Measurements from ENCODE around the gene MMP24.

MMP24 gene

DNA sequence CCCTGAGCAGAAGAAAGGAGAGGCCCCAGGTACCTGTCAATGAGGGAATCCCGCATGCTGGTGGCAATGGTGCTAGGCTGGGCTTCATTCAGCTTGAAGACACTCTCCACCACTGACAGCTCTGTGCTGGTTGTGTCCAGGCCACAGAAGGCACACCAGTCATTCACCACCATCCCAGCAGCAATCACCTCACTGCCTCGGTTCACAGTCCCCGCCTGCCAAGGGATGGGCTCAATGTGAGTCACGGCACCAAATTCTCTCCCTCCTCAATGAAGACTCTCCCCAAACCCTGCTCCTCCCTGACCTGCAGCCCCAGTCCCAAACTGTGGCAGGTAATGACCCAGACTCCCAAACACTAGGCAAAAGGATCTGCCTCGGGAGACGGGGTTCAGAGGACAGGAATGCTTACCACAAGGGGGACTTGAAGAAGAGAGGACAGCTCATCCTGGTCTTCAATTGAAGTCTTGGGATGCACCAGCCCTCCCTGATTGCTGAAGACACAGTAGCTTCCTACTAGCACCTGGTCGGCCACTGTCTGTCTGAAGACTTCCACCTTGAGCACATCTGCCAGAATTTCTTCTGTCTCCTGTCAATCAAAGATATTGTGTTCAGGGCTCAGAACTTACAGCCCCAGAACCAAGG is 53.2 kb downstream of the MMP24 start:
- no peak for DNase-seq (ENCODE audit: low spot score)

DNA sequence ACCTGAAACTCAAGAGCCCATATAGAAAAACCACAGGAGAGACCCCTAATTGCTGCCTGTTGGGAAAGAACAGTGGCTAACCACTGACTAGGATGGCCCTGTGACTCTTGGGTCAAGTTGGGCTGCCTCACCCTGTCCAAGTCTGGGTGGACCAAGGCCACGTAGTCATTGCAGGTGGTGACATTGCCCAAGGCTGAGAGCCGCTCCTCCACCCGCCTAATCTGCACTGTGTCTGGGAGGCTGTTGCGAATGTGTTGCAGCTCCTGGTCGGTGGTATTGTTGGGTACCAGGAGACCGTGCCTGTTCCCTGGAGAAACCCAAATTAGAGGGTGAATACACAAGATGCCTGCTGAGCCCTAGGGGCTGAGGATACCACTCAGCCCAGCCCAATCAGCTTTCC is 54.0 kb downstream of the MMP24 start:
- no peak for DNase-seq (ENCODE audit: low spot score)

- no peak for DNase-seq (ENCODE audit: low spot score)
These were observed 55.1 kb downstream of the MMP24 start for GRCh38 chr20:35281506-35282101.

- DNase-seq (ENCODE audit: low spot score): no peak
These were observed 57.2 kb downstream of the MMP24 start for GRCh38 chr20:35283441-35284266.

GRCh38 chr20:35284267-35284991 is 57.9 kb downstream of the MMP24 start, which contains the start of gene EIF6:
EIF6 (minus strand) TSS chr20:35284772; CDS start chr20:35284487, 285 bp downstream.
- DNase-seq (ENCODE audit: low spot score): peak; percentile 94

- no peak for DNase-seq (ENCODE audit: low spot score)
These were observed 58.7 kb downstream of the MMP24 start for GRCh38 chr20:35284992-35285805.

DNA sequence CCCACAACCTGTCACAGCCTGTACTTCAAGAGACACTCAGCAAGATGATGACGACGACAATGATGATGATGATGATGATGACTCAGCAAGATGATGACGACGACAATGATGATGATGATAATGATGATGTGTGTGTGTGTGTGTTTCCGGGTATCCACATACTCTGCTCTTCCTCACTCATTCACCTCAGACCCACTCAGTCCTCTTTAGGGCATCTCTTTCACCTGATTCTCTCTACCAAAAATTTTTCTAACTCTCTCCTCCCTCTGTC is 59.3 kb downstream of the MMP24 start:
- no peak for DNase-seq (ENCODE audit: low spot score)

DNA sequence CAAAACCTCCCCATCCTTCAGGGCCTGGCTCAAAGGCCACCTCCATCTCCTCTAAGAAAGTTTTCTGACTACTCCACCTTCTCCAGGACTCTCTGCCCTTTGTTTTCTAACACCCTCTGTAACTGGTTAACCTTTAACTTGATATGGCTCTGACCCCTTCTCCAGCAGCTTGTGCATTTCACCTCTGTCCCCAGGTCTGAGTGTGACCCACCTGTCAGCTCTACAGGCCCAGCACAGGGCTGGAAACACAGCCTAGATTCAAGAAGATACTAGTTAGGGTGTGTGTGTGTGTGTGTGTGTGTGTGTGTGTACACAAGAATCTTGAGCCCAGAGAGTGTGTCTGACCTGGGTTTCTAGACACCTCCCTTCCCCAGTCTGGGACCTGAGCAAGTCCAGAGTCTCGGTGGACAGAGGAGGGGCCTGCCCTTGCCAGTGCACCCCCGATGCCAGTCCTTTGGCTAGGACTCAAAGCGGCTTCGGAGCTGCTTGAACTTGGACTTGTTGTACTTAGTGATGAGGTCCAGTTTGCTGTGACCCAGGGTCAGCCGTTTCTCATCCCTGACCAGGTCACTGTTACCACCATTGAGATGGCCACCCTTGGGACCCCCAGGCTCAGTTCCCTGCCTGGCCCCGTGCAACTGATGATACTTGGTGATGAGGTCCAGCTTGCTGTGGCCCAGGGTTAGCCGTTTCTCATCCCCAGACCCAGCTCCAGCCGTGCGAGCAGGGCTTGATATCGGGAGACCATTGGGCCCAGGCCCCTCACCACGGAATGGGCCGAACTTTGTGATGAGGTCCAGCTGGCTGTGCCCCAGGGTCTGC is 59.8 kb downstream of the MMP24 start:
- no peak for DNase-seq (ENCODE audit: low spot score)

DNA sequence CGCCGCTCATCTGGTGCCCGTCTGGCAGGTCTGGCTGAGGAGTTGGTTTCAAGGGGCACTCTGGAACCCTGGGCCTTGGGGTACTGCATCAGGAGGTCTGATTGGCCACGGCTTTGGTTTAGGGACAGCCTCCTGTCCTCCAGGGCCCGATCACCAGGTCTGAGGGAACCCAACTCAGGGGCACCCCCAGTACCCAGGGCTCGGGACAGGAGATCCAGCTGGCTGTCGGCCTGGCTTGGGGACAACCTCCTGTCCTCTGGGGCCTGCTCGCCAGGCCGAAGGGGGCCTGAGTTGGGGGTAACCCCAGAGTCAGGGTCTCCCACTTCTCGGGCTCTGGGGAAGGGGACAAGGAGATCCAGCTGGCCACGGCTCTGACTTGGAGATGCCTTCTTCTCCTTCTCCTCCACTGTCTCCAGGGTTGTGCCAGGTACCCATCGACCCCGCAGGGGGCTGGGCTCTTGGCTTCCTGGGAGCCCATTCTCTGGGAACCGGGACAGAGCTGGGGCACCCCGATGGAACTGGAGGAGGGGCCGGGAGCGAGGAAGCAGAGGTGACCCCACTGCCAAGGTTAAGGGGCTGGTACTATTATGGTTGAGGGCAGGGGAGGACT is 60.5 kb downstream of the MMP24 start:
- no peak for DNase-seq (ENCODE audit: low spot score)

DNA sequence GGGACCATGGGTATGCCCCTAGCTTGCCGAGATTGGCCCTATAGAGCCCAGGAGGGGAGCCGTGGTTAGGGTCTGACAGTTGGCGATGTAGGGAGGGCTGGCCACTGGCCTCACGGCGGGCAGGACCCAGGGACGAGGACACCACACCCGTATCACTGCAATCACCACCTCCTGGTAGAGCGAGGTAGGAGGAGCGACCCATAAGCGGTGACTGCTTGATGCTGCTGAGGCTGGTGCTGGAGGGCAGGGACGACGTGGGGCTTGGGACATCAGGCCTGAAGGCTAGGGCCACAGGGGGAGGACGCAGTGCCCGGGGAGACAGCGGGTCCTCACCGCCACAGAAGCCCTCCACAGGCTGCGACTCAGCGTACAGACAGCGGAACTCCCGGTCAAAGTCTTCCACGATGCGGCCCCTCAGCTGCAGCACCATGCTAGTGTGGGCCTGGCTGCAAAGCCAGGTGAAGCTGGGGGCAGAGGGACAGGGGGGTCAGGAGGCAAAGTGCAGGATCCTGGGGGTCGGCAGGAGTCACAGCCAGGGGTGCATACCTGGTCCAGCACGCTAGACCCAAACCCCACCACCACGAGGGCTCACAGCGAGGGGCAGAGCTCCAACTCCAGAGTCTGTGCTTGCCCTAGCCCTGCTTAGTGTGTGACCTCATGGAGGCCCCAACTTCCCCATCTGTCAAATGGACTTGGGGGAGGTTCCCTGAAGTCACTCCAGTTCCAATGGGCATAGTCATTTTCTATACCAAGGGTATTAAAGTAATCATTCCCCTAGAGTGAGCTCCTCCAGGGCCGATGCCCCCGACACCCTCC is 61.2 kb downstream of the MMP24 start:
- no peak for DNase-seq (ENCODE audit: low spot score)

- no peak for DNase-seq (ENCODE audit: low spot score)
These were observed 62.0 kb downstream of the MMP24 start for GRCh38 chr20:35288325-35289060.

DNA sequence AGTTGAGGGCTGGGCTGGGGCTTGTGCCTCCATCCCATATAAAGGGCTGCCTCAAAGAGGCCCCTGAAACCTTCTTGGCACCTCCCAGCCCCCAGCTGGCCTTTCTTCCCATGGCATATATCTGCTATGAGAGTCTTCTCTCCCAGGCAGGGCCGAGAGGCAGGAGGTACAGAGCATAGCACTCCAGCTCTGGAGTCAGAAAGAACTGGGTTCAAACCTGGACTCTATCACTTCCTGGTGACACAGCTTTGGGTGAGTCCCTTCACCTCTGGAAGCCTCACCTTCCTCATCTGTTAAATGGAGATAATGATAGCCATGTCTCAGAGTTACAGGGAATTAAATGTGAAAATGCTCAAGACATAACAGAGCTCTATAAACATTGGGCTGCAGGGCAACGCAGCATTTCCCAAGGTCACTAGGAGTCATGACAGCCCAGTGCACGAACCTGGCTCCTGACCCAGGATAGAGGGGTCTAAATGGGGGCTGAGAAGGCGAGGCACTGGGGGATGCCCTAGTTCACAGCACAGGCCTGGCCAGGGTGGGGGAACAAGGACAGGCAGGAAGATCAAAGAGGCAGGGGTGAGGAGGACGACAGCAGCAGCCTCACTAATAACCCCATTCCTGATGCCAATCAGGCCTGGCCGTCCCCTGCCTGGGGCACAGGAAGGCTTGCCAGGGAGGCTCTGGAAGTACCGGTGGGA is 63.8 kb downstream of the MMP24 start:
- no peak for DNase-seq (ENCODE audit: low spot score)

DNA sequence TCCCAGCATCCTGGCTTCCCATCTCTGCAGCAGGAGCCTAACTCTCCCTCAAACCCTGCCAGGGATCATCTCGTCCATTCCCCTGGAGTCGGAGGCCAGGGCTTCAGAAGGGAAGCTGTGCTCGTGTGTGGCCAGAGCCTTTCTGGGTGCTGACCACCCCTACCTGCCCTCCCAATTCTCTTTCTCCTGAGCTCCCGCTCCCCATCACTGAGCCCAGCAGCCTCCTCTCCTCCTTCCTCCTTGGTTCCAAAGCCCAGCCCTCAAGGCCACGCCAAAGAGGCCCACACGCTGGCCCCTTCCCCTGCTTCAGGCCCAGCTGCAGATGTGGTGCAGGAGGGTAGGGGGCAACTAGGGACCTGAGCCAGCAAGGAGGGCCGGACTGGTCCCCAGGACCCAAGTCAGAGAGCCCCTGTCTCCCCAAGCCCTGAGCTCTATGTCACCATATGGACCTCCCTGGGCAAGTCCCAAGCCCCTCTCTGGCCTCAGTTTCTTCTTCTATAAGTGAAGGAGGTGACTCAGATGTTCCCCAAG is 64.5 kb downstream of the MMP24 start:
- DNase-seq (ENCODE audit: low spot score): no peak

- no peak for DNase-seq (ENCODE audit: low spot score)
These were observed 65.4 kb downstream of the MMP24 start, which contains the start of gene FAM83C for GRCh38 chr20:35291654-35292503. FAM83C (minus strand) TSS chr20:35292425; CDS start chr20:35292304, 121 bp downstream.

DNA sequence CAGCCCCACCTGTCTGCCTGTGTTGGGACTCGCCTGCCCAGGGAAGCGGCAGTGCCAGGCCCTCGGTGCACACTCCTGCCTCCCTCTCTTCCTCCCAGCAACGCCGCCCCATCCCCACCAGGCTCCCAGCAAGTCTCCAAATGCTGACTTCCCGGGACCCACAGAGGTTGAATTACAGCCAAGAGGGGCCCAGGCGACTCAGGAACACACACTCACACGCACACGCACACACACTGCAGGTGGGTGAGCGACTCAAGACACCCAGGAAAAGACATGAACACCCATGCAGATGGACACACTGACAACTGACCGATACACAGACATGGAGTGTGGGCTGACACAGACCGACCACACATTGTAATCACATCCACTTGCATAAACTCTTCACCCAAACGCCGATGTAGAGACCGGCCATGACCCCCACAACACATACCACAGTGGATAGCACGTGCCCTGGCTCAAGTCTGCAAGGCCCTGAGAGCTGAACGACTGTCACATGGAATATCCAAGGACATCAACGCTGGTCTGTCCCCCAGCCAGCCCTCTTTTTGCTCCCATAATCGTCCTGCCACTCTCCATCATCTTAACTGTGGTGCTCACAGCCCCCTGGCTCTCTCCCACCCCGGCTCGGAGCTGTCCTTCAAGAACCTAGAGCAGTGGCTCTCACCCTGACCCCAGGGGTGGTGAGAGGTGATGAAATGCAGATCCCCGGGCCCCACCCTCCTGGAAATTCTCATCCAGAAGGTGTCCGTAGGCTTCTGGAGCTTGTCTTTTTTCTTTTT is 66.2 kb downstream of the MMP24 start:
- DNase-seq (ENCODE audit: low spot score): no peak
